NB4 (cell line): ENCODE data around the gene CACNA2D4.

Experiments used
- CTCF ChIP-seq: IDR thresholded peaks from one replicate; pipeline ENCODE4 v1.5.1; 2012; ENCODE audit warnings: low read depth, low read length
- POLR2A ChIP-seq: IDR thresholded peaks from 2 replicates; pipeline ENCODE4 v1.6.1; 2011; ENCODE audit warnings: mild to moderate bottlenecking; ENCODE audit not compliant: insufficient read length; ENCODE audit errors: extremely low read depth

DNA sequence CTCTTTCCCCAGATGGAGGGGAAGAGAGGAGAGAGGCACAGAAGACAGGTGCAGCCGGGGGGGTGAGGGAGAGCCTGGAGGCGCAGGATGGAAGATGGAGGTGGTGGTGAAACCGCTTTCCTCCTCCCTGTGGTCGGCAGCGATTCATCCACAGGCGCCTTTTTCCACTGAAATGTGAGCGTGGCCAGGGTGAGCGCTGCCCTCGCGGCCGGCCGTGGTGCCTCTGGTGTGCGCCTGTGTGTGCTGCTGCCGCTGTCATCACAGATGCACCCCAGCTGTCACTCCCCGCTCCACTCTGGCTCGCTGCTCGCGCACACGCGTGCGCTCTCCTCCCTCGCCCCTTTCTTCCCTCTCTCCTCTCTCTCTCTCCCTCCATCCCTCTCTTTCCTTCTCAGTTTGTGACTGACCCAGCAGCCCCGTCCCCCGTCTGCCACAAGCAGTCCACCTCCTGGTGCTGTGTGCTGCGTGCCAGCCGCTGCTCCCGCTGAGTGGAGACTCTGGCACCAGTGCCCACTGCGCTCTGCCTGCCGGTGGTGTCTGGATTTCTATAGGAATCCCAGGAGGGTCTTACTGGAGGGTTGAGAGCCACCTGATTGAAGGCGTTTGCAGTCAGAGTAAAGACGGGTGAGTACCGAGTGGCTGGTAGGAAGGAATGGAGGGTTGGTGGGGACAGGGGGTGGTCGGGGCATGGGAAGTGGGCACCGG, 98.1 kb downstream of the CACNA2D4 start, which contains the start of gene LRTM2:
- TF ChIP-seq POLR2A (no peak), CTCF (no peak)
